PC-9 (cell line): Measurements from ENCODE around the gene DIDO1.

Experiments
- CTCF ChIP-seq: fragments of 200-600 bp; sonication (generic); conservative IDR thresholded peaks from 2 replicates; pipeline ENCODE4 v1.6.1; 2017; ENCODE audit warnings: mixed run types, antibody characterized with exemption, mild to moderate bottlenecking, moderate library complexity
- EZH2 ChIP-seq: fragments of 200-600 bp; sonication (generic); IDR thresholded peaks from 2 replicates; pipeline ENCODE4 v1.8.0; 2017; ENCODE audit warnings: antibody characterized with exemption, low read depth

DNA sequence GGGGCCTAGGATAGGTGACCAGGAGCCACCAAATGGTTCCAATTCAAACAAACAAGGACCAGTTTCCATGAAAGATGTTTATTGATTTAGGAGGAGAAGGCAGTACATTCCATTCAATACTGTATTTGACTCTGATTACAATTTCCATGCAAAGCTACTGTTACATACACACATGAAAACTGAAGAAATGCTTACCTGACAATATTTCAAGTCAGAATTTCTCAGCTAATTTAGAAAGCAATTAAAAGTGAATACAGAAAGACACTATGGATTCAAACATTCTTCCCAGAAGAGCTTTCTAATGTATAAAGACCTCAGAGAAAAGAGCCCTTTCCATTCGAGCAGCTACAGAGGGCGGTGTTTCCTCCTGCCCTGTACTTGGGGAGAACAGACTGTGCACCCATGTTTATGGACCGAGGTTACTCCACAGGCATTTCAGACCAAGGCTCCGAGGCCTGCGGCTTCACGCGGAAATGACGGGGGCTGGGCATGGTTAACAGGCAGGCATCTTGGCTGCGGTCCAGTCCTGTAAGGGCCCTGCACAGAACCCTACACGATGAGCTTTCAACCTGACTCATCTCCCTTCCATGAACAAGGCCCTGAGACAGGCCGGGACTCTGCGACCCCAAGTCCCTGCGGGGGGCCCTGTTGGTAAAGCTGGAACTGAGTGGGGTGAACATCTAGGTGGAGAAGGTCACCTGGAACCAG is 39.0 kb downstream of the DIDO1 start:
- TF ChIP-seq CTCF (no peak), EZH2 (no peak)
